Activated T-helper 1 cell treated with anti-CD3 and anti-CD28 coated beads, Interleukin-12 subunit alpha, Interleukin-12 subunit beta, Interleukin-2, Interleukin-4 antibody, amounts not matched to agents 30 ng/mL and 10 ng/mL and 1 ng/mL, durations not matched to agents 14 hours and 24 hours and 36 hours (primary cell): ENCODE results near the gene RBM5. TPM values are rescaled to one million over a fixed set of nuclear protein-coding genes. Genes with fewer than 3 reads are reported as not detected.

Experiments
- DNase-seq: peaks from one replicate; pipeline ENCODE4 v3.0.0; 2021; ENCODE audit warnings: low spot score
- H3K27ac Mint-ChIP-seq: one replicate; pipeline ENCODE4 v1.8.0; 2021; ENCODE audit warnings: mild to moderate bottlenecking, mixed read lengths
- H3K27me3 Mint-ChIP-seq: one replicate; pipeline ENCODE4 v1.8.0; 2022; ENCODE audit warnings: mild to moderate bottlenecking, moderate library complexity, mixed read lengths; ENCODE audit not compliant: insufficient read depth
- H3K36me3 Mint-ChIP-seq: one replicate; pipeline ENCODE4 v1.8.0; 2021; ENCODE audit warnings: low read depth, mixed read lengths
- H3K4me1 Mint-ChIP-seq: one replicate; pipeline ENCODE4 v1.8.0; 2021; ENCODE audit warnings: low read depth, mixed read lengths
- H3K4me3 Mint-ChIP-seq: one replicate; pipeline ENCODE4 v1.8.0; 2021; ENCODE audit warnings: mild to moderate bottlenecking, moderate library complexity, mixed read lengths
- H3K9me3 Mint-ChIP-seq: one replicate; pipeline ENCODE4 v1.8.0; 2021; ENCODE audit warnings: mixed read lengths
- intact Hi-C: fragments of 100-400 bp; cut with micrococcal nuclease; formaldehyde crosslinking; loops from one replicate; pipeline ENCODE4 v1.15.1; 2024
- total RNA-seq: library from RNA; stranded (reverse); gene quantifications from 2 replicates; pipeline ENCODE4 v1.2.3, GENCODE V29; 2022

Gene RBM5
- total RNA-seq, 1 donor from 2014 or later = 157 TPM

- Mint-ChIP-seq H3K27me3 (peaks cover 17% of the 10 kb centered on the region), H3K9me3 (no peaks in the 10 kb centered on the region), H3K36me3 (no peaks in the 10 kb centered on the region), H3K27ac (no peak overlapping the region), H3K4me1 (no peaks in the 10 kb centered on the region), H3K4me3 (no peak overlapping the region)
- intact Hi-C loops = no loop called here
- no peak for DNase-seq
Measured at GRCh38 chr3:50162034-50162883, 73.5 kb downstream of the RBM5 start.

GRCh38 chr3:50163572-50164455, 75.1 kb downstream of the RBM5 start:
- DNase-seq = no peak
- intact Hi-C loops = no loop called here
- H3K4me1 Mint-ChIP-seq = no peaks in the 10 kb centered on the region
- H3K4me3 Mint-ChIP-seq = no peak overlapping the region
- no peak overlapping the region for H3K27ac Mint-ChIP-seq
- H3K36me3 Mint-ChIP-seq = no peaks in the 10 kb centered on the region
- H3K9me3 Mint-ChIP-seq = no peaks in the 10 kb centered on the region
- peaks cover 6% of the 10 kb centered on the region for H3K27me3 Mint-ChIP-seq

- H3K27me3 Mint-ChIP-seq = peaks cover 2% of the 10 kb centered on the region
- no peaks in the 10 kb centered on the region for H3K9me3 Mint-ChIP-seq
- no peak for DNase-seq
- intact Hi-C loops = no loop called here
- H3K4me3 Mint-ChIP-seq = no peak overlapping the region
- H3K27ac Mint-ChIP-seq = no peak overlapping the region
- H3K4me1 Mint-ChIP-seq = no peaks in the 10 kb centered on the region
- H3K36me3 Mint-ChIP-seq = no peaks in the 10 kb centered on the region
Measured at GRCh38 chr3:50164481-50164880, 75.8 kb downstream of the RBM5 start.

- no peak for DNase-seq
- Mint-ChIP-seq H3K4me3 (no peak overlapping the region), H3K9me3 (no peaks in the 10 kb centered on the region), H3K27me3 (peaks cover 6% of the 10 kb centered on the region), H3K27ac (no peak overlapping the region), H3K4me1 (no peaks in the 10 kb centered on the region), H3K36me3 (no peaks in the 10 kb centered on the region)
- intact Hi-C loops = no loop called here
Measured at GRCh38 chr3:50164984-50165909, 76.5 kb downstream of the RBM5 start.

GRCh38 chr3:50165910-50166538, 77.3 kb downstream of the RBM5 start:
- H3K4me1 Mint-ChIP-seq = no peaks in the 10 kb centered on the region
- H3K27me3 Mint-ChIP-seq = peaks cover 6% of the 10 kb centered on the region
- intact Hi-C loops = no loop called here
- no peak for DNase-seq
- no peaks in the 10 kb centered on the region for H3K9me3 Mint-ChIP-seq
- H3K27ac Mint-ChIP-seq = no peak overlapping the region
- no peak overlapping the region for H3K4me3 Mint-ChIP-seq
- H3K36me3 Mint-ChIP-seq = no peaks in the 10 kb centered on the region

- H3K9me3 Mint-ChIP-seq = no peaks in the 10 kb centered on the region
- intact Hi-C loops = no loop called here
- H3K4me3 Mint-ChIP-seq = no peak overlapping the region
- DNase-seq = no peak
- no peaks in the 10 kb centered on the region for H3K36me3 Mint-ChIP-seq
- no peak overlapping the region for H3K27ac Mint-ChIP-seq
- H3K4me1 Mint-ChIP-seq = no peaks in the 10 kb centered on the region
- H3K27me3 Mint-ChIP-seq = peaks cover 6% of the 10 kb centered on the region
Measured at GRCh38 chr3:50166620-50167019, 77.9 kb downstream of the RBM5 start.

GRCh38 chr3:50167069-50167840, 78.5 kb downstream of the RBM5 start:
- Mint-ChIP-seq H3K4me3 (no peak overlapping the region), H3K4me1 (no peaks in the 10 kb centered on the region), H3K27ac (no peak overlapping the region), H3K9me3 (no peaks in the 10 kb centered on the region), H3K27me3 (peaks cover 6% of the 10 kb centered on the region), H3K36me3 (no peaks in the 10 kb centered on the region)
- intact Hi-C loops = no loop called here
- DNase-seq = no peak

- intact Hi-C loops = no loop called here
- peaks cover 4% of the 10 kb centered on the region for H3K27me3 Mint-ChIP-seq
- no peaks in the 10 kb centered on the region for H3K36me3 Mint-ChIP-seq
- H3K4me3 Mint-ChIP-seq = no peak overlapping the region
- H3K4me1 Mint-ChIP-seq = no peaks in the 10 kb centered on the region
- H3K27ac Mint-ChIP-seq = no peak overlapping the region
- no peak for DNase-seq
- no peaks in the 10 kb centered on the region for H3K9me3 Mint-ChIP-seq
Measured at GRCh38 chr3:50167841-50168209, 79.1 kb downstream of the RBM5 start.

- Mint-ChIP-seq H3K9me3 (no peaks in the 10 kb centered on the region), H3K36me3 (no peaks in the 10 kb centered on the region)
Measured at GRCh38 chr3:50168388-50168787, 79.7 kb downstream of the RBM5 start.

More at GRCh38 chr3:50168388-50168787, 79.7 kb downstream of the RBM5 start:
- no peak for DNase-seq
- H3K4me1 Mint-ChIP-seq = no peaks in the 10 kb centered on the region
- intact Hi-C loops = no loop called here
- H3K4me3 Mint-ChIP-seq = no peak overlapping the region
- H3K27ac Mint-ChIP-seq = no peak overlapping the region
- H3K27me3 Mint-ChIP-seq = peaks cover 4% of the 10 kb centered on the region
